A549 (cell line): Measurements from ENCODE around the gene TCEA2. TPM values are rescaled to one million over a fixed set of nuclear protein-coding genes. Genes with fewer than 3 reads are reported as not detected.

Experiments
- ATAC-seq, 2 experiments: fragments of 200-7000 bp in 1 of 2; fragments of >200 bp in 1 of 2; cut with Nextera tagmentation in 1 of 2; cut with Tn5 transposase in 1 of 2; 3 replicates each; pipeline versions ENCODE4 v1.8.0 to v1.9.1; 2018 to 2020; ENCODE audit warnings: mild to moderate bottlenecking in 1 of 2, moderate library complexity in 1 of 2
- CTCF ChIA-PET: fragments of 300-600 bp; sonication (Branson Sonifier 250); formaldehyde crosslinking; extraction: SDS; loops from one replicate; lab custom pipeline; 2021; ENCODE audit warnings: antibody characterized with exemption, inconsistent platforms; lab: Yijun Ruan, JAX
- POLR2A ChIA-PET: fragments of 350-600 bp; formaldehyde crosslinking; extraction: SDS; loops from one replicate; lab custom pipeline; 2021; ENCODE audit warnings: antibody characterized with exemption, inconsistent platforms; lab: Yijun Ruan, JAX
- DNase-seq, 2 experiments: peaks; one replicate each; pipeline versions ENCODE4 v3.0.0 to v3.0.0-alpha.2; 2011 to 2016; ENCODE audit warnings: low read depth in 1 of 2, low spot score in 1 of 2
- FAIRE-seq: peaks from 2 replicates; lab custom pipeline; 2011; peaks lifted over from hg19 to GRCh38; lab: Jason Lieb, UNC
- H3K27ac ChIP-seq, 2 experiments: fragments of >200 bp; sonication (Bioruptor Twin); formaldehyde crosslinking; 3 replicates each; pipeline ENCODE4 v1.5.1; 2016 to 2017
- H3K4me1 ChIP-seq: fragments of >200 bp; sonication (Bioruptor Twin); formaldehyde crosslinking; 3 replicates; pipeline ENCODE4 v1.6.1; 2016
- H3K4me2 ChIP-seq: fragments of >200 bp; sonication (Bioruptor Twin); formaldehyde crosslinking; 3 replicates; pipeline ENCODE4 v1.6.1; 2016
- H3K4me3 ChIP-seq: fragments of >200 bp; sonication (Bioruptor Twin); formaldehyde crosslinking; 3 replicates; pipeline ENCODE4 v1.5.1; 2016
- H3K9me3 ChIP-seq: fragments of >200 bp; sonication (Bioruptor Twin); formaldehyde crosslinking; 3 replicates; pipeline ENCODE4 v1.6.1; 2016
- ESRRA ChIP-seq: fragments of 150-350 bp; IDR thresholded peaks from 2 replicates; pipeline ENCODE4 v1.6.1; 2014; ENCODE audit warnings: mild to moderate bottlenecking, low read length, borderline replicate concordance
- HDAC2 ChIP-seq: fragments of 200-600 bp; sonication (generic); IDR thresholded peaks from 2 replicates; pipeline ENCODE4 v1.6.1; 2016
- HOXB13 ChIP-seq: fragments of 250-450 bp; sonication (Bioruptor Pico); IDR thresholded peaks from 2 replicates; pipeline ENCODE4 v1.5.0; 2020; ENCODE audit warnings: low read depth, mild to moderate bottlenecking, moderate library complexity
- MAZ ChIP-seq: fragments of 150-350 bp; IDR thresholded peaks from 2 replicates; pipeline ENCODE4 v1.6.1; 2014; ENCODE audit warnings: antibody characterized with exemption, low read depth, low read length, borderline replicate concordance
- NFE2L2 ChIP-seq: fragments of 150-350 bp; conservative IDR thresholded peaks from 2 replicates; pipeline ENCODE4 v1.6.1; 2014; ENCODE audit warnings: low read length
- RAD21 ChIP-seq, 2 experiments: fragments of >200 bp in 1 of 2; sonication (Bioruptor Twin) in 1 of 2; formaldehyde crosslinking in 1 of 2; IDR thresholded peaks in 1 of 2; conservative IDR thresholded peaks in 1 of 2; 2 replicates in 1 of 2; 3 replicates in 1 of 2; pipeline ENCODE4 v1.6.1; 2012 to 2018; ENCODE audit warnings: inconsistent platforms in 1 of 2
- RCOR1 ChIP-seq: fragments of 150-350 bp; IDR thresholded peaks from 2 replicates; pipeline ENCODE4 v1.6.1; 2014; ENCODE audit warnings: antibody characterized with exemption, low read length, low read depth
- SMC3 ChIP-seq: fragments of >200 bp; sonication (Bioruptor Twin); formaldehyde crosslinking; IDR thresholded peaks from 3 replicates; pipeline ENCODE4 v1.6.1; 2018; ENCODE audit warnings: inconsistent platforms
- TFCP2L1 ChIP-seq: fragments of 250-450 bp; sonication (Bioruptor Pico); IDR thresholded peaks from 2 replicates; pipeline ENCODE4 v1.5.0; 2021; ENCODE audit warnings: mild to moderate bottlenecking
- TP53 ChIP-seq: fragments of 250-450 bp; sonication (Bioruptor Pico); IDR thresholded peaks from 2 replicates; pipeline ENCODE4 v1.5.0; 2021; ENCODE audit warnings: mild to moderate bottlenecking, moderate library complexity
- WGBS: methylation state at CpG from one replicate; pipeline ENCODE4 v1.1.6; 2017; ENCODE audit errors: missing lambda C conversion rate; 5-methylcytosine and 5-hydroxymethylcytosine counted together
- polyA plus RNA-seq, 4 experiments: library from polyadenylated mRNA; depleted of rRNA in 3 of 4; stranded (reverse); fragments of >200 nt; fragmentation: RNase III in 1 of 4; extraction: RNeasy Plus Mini Kit Qiagen cat#74134 plus additional on column Dnase treatment in 1 of 4; gene quantifications; 2 replicates in 3 of 4; 3 replicates in 1 of 4; pipeline ENCODE4 v1.2.3, GENCODE V29; 2011 to 2017
- TF ChIP-seq, protein P1 (sequence below): fragments of >200 bp; sonication (Bioruptor Twin); formaldehyde crosslinking; IDR thresholded peaks from 3 replicates; pipeline ENCODE4 v1.5.1; 2016
- TF ChIP-seq, protein P2 (sequence below): fragments of 250-450 bp; sonication (Bioruptor Pico); IDR thresholded peaks from 2 replicates; pipeline ENCODE4 v1.5.0; 2021; ENCODE audit warnings: mild to moderate bottlenecking, moderate library complexity, borderline replicate concordance
- TF ChIP-seq, protein P3 (sequence below): fragments of 150-350 bp; IDR thresholded peaks from 2 replicates; pipeline ENCODE4 v1.6.1; 2014; ENCODE audit warnings: low read depth, mild to moderate bottlenecking, low read length

The TCEA2 gene
- polyA plus RNA-seq, 2 of the 4 experiments (the other 2 are of a cell fraction), result 11.2 to 29.8 TPM

DNA sequence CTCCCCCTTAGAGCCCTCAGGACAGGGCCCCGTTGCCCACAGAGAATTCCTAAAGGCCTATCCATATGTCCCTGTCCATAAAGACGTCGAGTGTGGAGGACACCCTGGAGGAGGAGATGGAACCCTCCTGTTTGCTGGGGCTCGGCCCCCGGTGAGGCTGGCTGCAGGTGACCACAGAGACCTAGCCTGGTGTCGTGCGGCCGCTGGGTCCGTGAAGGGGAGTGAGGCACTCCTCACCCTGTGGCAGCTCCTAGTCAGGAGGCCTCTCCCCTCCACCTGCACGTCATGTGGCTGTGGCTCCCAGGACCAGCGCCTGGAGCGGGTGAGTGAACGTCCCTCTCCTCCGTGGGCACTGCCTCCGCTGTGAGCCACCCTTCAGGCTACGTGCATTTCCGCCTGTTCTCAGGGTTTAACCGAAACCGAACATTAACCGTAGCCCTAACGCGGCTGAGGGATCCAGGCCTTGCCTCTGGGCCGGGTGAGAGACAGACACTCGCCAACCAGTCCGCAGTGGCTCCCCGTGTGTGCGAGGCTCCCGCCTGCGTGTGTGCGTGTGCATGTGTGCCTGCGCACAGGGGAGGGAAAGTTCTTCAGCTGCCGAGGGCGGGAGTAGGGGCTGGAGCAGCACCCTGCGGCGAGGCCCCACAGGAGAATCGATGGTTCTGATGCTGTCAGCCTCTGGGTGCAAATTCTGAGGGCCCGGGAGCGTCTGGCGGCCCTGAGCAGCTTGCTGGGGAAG lies 5.9 kb upstream of the TCEA2 start:
- H3K4me3 ChIP-seq, result no peak overlapping the region
- CTCF ChIA-PET, result interaction anchor here (0.7 to 7.2 kb wide), 28 partner anchors 10 to 428 kb away, joined by 3 to 143 read pairs (median 4); partner anchors contain the start of genes C20orf204, LKAAEAR1, NPBWR2 and PRPF6

DNA sequence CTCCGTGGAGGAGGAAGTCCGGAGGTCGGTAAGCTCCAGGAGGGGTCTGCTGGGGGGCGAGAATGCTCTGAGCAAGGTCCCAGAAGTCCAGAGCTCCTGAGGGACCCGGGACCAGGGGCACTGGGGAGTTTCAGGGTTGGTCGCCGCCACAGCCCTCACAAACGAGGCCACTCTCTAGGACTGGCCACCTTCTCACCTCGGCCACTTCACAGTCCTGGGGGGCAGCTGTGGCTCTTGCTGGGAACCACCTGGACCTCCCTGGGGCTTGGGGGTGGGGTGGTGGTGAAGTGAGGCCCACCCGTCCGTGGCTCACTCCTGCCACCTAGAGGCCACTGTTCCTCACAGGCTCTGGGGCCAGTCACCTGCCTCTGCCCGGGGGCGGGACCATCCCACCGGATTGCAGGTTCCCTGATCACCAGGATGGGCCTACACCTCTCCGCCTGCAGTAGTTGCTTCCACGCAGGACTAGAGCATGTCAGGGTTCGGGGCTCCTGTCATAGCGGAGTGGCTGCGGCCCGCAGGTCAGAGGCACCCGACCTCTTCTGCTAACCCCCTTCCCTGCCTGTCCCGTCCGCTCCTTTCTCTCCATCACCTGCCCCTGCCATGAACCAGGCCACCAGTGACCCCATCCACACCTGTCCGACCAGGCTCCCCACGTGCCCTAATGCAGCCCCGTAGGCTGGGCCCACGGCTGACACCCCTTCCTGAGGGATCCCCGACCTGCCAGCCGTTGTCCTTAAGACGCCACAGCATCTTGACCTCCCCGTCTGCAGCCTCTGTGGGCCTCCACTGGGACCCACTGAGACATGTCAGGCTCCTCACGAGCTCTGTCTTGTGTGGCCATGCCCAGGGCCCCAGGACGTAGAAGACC lies 5.1 kb upstream of the TCEA2 start:
- DNase-seq (peak; percentile 69 to 90), ATAC-seq (peak; percentile 64 to 82), FAIRE-seq (no peak)
- Histone ChIP-seq H3K4me3 (no peak overlapping the region), H3K4me1 (peaks cover 47% of the 10 kb centered on the region), H3K4me2 (peak overlapping the region; percentile 25; the same call in 1 of the 3 replicates), H3K27ac (peak overlapping the region; percentile 9 to 75; a peak in 4 of 6 replicates), H3K9me3 (no peaks in the 10 kb centered on the region)
- POLR2A ChIA-PET, result no interaction called here
- CTCF ChIA-PET, result interaction anchor here (0.6 to 7.2 kb wide), 31 partner anchors 9 to 520 kb away, joined by 3 to 143 read pairs (median 5); partner anchors contain the start of genes C20orf204, LKAAEAR1, NPBWR2 and PRPF6
- TF ChIP-seq RAD21 (conservative IDR thresholded peaks at IDR 0.05 in 1 of 2, IDR thresholded peaks at IDR 0.05 in 1 of 2), result peak; percentile 83 to 87
- no peak for TF ChIP-seq MAZ
- peak; percentile 60 for TF ChIP-seq SMC3
- TF ChIP-seq HOXB13 (CRISPR knock-in tag), result no peak
- TF ChIP-seq RCOR1, result no peak
- TF ChIP-seq, protein P1, sequence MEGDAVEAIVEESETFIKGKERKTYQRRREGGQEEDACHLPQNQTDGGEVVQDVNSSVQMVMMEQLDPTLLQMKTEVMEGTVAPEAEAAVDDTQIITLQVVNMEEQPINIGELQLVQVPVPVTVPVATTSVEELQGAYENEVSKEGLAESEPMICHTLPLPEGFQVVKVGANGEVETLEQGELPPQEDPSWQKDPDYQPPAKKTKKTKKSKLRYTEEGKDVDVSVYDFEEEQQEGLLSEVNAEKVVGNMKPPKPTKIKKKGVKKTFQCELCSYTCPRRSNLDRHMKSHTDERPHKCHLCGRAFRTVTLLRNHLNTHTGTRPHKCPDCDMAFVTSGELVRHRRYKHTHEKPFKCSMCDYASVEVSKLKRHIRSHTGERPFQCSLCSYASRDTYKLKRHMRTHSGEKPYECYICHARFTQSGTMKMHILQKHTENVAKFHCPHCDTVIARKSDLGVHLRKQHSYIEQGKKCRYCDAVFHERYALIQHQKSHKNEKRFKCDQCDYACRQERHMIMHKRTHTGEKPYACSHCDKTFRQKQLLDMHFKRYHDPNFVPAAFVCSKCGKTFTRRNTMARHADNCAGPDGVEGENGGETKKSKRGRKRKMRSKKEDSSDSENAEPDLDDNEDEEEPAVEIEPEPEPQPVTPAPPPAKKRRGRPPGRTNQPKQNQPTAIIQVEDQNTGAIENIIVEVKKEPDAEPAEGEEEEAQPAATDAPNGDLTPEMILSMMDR, result peak; percentile 74
- 43% methylated on average over 26 of the region's 33 CpGs for WGBS

More for the DNA sequence above, 5.9 kb upstream of the TCEA2 start:
- Histone ChIP-seq H3K4me2 (no peak overlapping the region), H3K9me3 (no peaks in the 10 kb centered on the region), H3K27ac (peak overlapping the region in 1 of 2 experiments; percentile 75; a peak in 3 of 6 replicates), H3K4me1 (peaks cover 42% of the 10 kb centered on the region)
- TF ChIP-seq NFE2L2, result no peak
- TF ChIP-seq, protein P2, sequence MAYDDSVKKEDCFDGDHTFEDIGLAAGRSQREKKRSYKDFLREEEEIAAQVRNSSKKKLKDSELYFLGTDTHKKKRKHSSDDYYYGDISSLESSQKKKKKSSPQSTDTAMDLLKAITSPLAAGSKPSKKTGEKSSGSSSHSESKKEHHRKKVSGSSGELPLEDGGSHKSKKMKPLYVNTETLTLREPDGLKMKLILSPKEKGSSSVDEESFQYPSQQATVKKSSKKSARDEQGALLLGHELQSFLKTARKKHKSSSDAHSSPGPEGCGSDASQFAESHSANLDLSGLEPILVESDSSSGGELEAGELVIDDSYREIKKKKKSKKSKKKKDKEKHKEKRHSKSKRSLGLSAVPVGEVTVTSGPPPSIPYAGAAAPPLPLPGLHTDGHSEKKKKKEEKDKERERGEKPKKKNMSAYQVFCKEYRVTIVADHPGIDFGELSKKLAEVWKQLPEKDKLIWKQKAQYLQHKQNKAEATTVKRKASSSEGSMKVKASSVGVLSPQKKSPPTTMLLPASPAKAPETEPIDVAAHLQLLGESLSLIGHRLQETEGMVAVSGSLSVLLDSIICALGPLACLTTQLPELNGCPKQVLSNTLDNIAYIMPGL (CRISPR knock-in tag), result no peak
- TF ChIP-seq TP53, result no peak
- TF ChIP-seq, protein P3, sequence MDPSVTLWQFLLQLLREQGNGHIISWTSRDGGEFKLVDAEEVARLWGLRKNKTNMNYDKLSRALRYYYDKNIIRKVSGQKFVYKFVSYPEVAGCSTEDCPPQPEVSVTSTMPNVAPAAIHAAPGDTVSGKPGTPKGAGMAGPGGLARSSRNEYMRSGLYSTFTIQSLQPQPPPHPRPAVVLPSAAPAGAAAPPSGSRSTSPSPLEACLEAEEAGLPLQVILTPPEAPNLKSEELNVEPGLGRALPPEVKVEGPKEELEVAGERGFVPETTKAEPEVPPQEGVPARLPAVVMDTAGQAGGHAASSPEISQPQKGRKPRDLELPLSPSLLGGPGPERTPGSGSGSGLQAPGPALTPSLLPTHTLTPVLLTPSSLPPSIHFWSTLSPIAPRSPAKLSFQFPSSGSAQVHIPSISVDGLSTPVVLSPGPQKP, result no peak
- no peak for TF ChIP-seq ESRRA
- no peak for TF ChIP-seq HOXB13 (CRISPR knock-in tag)
- TF ChIP-seq TFCP2L1 (CRISPR knock-in tag), result no peak
- TF ChIP-seq HDAC2, result no peak
- ATAC-seq (peak in 1 of 2 experiments; percentile 8; a peak in 3 of 6 replicates), FAIRE-seq (no peak), DNase-seq (no peak)
- POLR2A ChIA-PET, result no interaction called here
- WGBS, result 79% methylated on average over 29 of the region's 39 CpGs
